Neural cell (in vitro differentiated cells): ENCODE results near the gene JCHAIN. TPM values are rescaled to one million over a fixed set of nuclear protein-coding genes. Genes with fewer than 3 reads are reported as not detected.
"Not testable (repeated sequence)": the region's sequence is repeated elsewhere in the genome, so short reads cannot be mapped to it uniquely, and the experiment has no call there.

Source experiments
- H2AFZ ChIP-seq: fragments of 200-600, 300-800 bp; sonication (generic), shearing (Covaris generic); 2 replicates; pipeline ENCODE4 v1.6.0; 2014; ENCODE audit warnings: low read depth, mild to moderate bottlenecking, antibody characterized with exemption, low read length, moderate library complexity
- H3F3A ChIP-seq: fragments of 200-600 bp; shearing (Covaris generic); 2 replicates; pipeline ENCODE4 v1.6.1; 2016; ENCODE audit warnings: mild to moderate bottlenecking, moderate library complexity, mixed read lengths, antibody characterized with exemption, low read length; ENCODE audit not compliant: insufficient read depth, poor library complexity, severe bottlenecking
- H3K27ac ChIP-seq: fragments of 200-600, 300-800 bp; sonication (generic), shearing (Covaris generic); 2 replicates; pipeline ENCODE4 v1.5.1; 2014; ENCODE audit warnings: mild to moderate bottlenecking, low read length, moderate library complexity
- H3K27me3 ChIP-seq: fragments of 300-800, 200-600 bp; sonication (generic), shearing (Covaris generic); 2 replicates; pipeline ENCODE4 v1.6.0; 2014; ENCODE audit warnings: mild to moderate bottlenecking, low read depth, low read length, moderate library complexity; ENCODE audit not compliant: insufficient read depth
- H3K36me3 ChIP-seq: fragments of 300-800, 200-600 bp; sonication (generic), shearing (Covaris generic); 2 replicates; pipeline ENCODE4 v1.5.1; 2014; ENCODE audit warnings: mild to moderate bottlenecking, antibody characterized with exemption, low read length, moderate library complexity; ENCODE audit not compliant: insufficient read depth
- H3K4me2 ChIP-seq: fragments of 300-800, 200-600 bp; sonication (generic), shearing (Covaris generic); 2 replicates; pipeline ENCODE4 v1.6.0; 2014; ENCODE audit warnings: mild to moderate bottlenecking, low read length
- H3K4me3 ChIP-seq: fragments of 300-800, 200-600 bp; sonication (generic), shearing (Covaris generic); 2 replicates; pipeline ENCODE4 v1.5.1; 2014; ENCODE audit warnings: mild to moderate bottlenecking, low read length, moderate library complexity
- H3K79me2 ChIP-seq: fragments of 200-600 bp; shearing (Covaris generic); replicated peaks from 2 replicates; pipeline ENCODE4 v1.6.0; 2014; ENCODE audit warnings: mild to moderate bottlenecking, low read length, moderate library complexity; ENCODE audit not compliant: insufficient read depth
- H3K9ac ChIP-seq: fragments of 300-800, 200-600 bp; sonication (generic), shearing (Covaris generic); 2 replicates; pipeline ENCODE4 v1.6.1; 2016; ENCODE audit warnings: mild to moderate bottlenecking, low read length, mixed read lengths
- H3K9me2 ChIP-seq: fragments of 200-600 bp; shearing (Covaris generic); 2 replicates; pipeline ENCODE4 v1.6.1; 2016; ENCODE audit warnings: mild to moderate bottlenecking, low read length, mixed read lengths; ENCODE audit not compliant: insufficient read depth
- H3K9me3 ChIP-seq: fragments of 200-600, 300-800 bp; sonication (generic), shearing (Covaris generic); 2 replicates; pipeline ENCODE4 v1.6.1; 2016; ENCODE audit warnings: mild to moderate bottlenecking, mixed run types, low read length, moderate library complexity, mixed read lengths
- H4K20me1 ChIP-seq: fragments of 200-600 bp; shearing (Covaris generic); 2 replicates; pipeline ENCODE4 v1.6.1; 2016; ENCODE audit warnings: mild to moderate bottlenecking, mixed run types; ENCODE audit not compliant: insufficient read depth
- EP300 ChIP-seq: fragments of 450-650 bp; conservative IDR thresholded peaks from 2 replicates; pipeline ENCODE4 v1.6.1; 2014; ENCODE audit warnings: antibody characterized with exemption, mild to moderate bottlenecking, moderate library complexity; ENCODE audit not compliant: poor library complexity, severe bottlenecking
- EZH2 ChIP-seq: fragments of 200-600, 300-800 bp; shearing (Covaris generic), sonication (generic); IDR thresholded peaks from 2 replicates; pipeline ENCODE4 v1.6.1; 2014; ENCODE audit warnings: antibody characterized with exemption, low read length, borderline replicate concordance, mild to moderate bottlenecking; ENCODE audit not compliant: insufficient read depth, poor library complexity, severe bottlenecking
- MXI1 ChIP-seq: fragments of 450-650 bp; conservative IDR thresholded peaks from 2 replicates; pipeline ENCODE4 v1.6.1; 2014; ENCODE audit warnings: antibody characterized with exemption, mild to moderate bottlenecking; ENCODE audit not compliant: poor library complexity, severe bottlenecking
- POLR2AphosphoS5 ChIP-seq: IDR thresholded peaks from 2 replicates; pipeline ENCODE4 v1.6.1; 2012
- RAD21 ChIP-seq: fragments of 450-650 bp; conservative IDR thresholded peaks from 2 replicates; pipeline ENCODE4 v1.6.1; 2014; ENCODE audit warnings: antibody characterized with exemption, mild to moderate bottlenecking, moderate library complexity
- SMC3 ChIP-seq: fragments of 450-650 bp; conservative IDR thresholded peaks from 2 replicates; pipeline ENCODE4 v1.6.1; 2014; ENCODE audit warnings: antibody characterized with exemption, mild to moderate bottlenecking, moderate library complexity; ENCODE audit not compliant: poor library complexity
- TAF1 ChIP-seq: IDR thresholded peaks from 2 replicates; pipeline ENCODE4 v1.6.1; 2012; ENCODE audit warnings: low read depth
- polyA plus RNA-seq: library from polyadenylated mRNA; depleted of rRNA; stranded (reverse); fragments of >200 nt; gene quantifications from 2 replicates; pipeline ENCODE4 v1.2.3, GENCODE V29; 2014
- TF ChIP-seq, protein P1 (sequence below): IDR thresholded peaks from 2 replicates; pipeline ENCODE4 v1.6.1; 2012; ENCODE audit warnings: borderline replicate concordance
- TF ChIP-seq, protein P2 (sequence below): fragments of 450-650 bp; IDR thresholded peaks from 2 replicates; pipeline ENCODE4 v1.5.1; 2014; ENCODE audit warnings: antibody characterized with exemption, mild to moderate bottlenecking, moderate library complexity; ENCODE audit not compliant: poor library complexity, severe bottlenecking

Gene JCHAIN
- polyA plus RNA-seq, 1 donor from 2014 or later: not detected

DNA sequence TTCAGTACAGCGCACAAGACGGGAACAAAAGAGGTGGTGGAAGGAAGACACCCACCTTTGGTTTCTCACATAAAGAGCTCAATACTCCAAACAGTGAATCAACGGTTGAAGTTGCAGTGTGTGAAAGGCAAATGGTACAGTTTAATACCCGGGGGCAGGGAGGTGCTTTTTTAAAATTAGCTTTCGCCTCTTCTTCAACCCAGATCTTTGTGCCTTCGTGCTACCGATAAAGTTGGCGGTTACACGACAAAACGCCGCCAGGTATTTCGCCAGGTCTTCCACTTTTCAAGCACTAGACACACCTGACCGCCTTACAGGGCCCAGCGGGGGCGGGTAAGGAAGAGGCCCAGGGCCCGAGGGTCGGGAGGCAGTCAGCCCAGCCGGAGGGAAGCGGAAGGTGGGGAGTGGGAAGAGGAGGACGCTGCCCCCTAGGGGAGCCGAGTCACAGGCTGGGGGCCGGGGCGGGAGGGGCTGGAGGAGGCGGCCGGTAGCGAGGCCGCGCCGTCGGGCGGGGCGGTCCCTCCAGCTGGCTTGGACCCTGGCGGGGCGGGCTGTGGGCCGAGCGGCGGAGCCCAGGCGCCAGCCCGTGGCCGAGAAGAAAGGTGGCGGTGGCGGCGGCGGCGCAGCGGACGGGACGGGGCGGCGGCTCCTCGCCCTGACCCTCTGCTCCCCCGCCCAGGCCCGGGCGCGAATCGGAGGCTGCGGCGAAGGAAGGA lies 38.1 kb upstream of the JCHAIN start:
- H3K36me3 ChIP-seq: no peaks in the 10 kb centered on the region
- peak overlapping the region; percentile 89 for H3K4me2 ChIP-seq
- no peaks in the 10 kb centered on the region for H3K9me3 ChIP-seq
- H3K9me2 ChIP-seq: no peaks in the 10 kb centered on the region
- peak overlapping the region; percentile 96 for H3K4me3 ChIP-seq
- H3K79me2 ChIP-seq: peaks cover 29% of the 10 kb centered on the region
- peak overlapping the region; percentile 89 for H2AFZ ChIP-seq
- no peaks in the 10 kb centered on the region for H3F3A ChIP-seq
- no peaks in the 10 kb centered on the region for H4K20me1 ChIP-seq
- H3K27ac ChIP-seq: peak overlapping the region; percentile 97
- H3K27me3 ChIP-seq: no peaks in the 10 kb centered on the region
- no peak for TF ChIP-seq SMC3
- TF ChIP-seq EP300: no peak
- TF ChIP-seq MXI1: no peak
- TF ChIP-seq POLR2AphosphoS5: peak; percentile 69
- no peak for TF ChIP-seq RAD21
- TF ChIP-seq EZH2: no peak
- no peak for TF ChIP-seq TAF1
- TF ChIP-seq, protein P1, sequence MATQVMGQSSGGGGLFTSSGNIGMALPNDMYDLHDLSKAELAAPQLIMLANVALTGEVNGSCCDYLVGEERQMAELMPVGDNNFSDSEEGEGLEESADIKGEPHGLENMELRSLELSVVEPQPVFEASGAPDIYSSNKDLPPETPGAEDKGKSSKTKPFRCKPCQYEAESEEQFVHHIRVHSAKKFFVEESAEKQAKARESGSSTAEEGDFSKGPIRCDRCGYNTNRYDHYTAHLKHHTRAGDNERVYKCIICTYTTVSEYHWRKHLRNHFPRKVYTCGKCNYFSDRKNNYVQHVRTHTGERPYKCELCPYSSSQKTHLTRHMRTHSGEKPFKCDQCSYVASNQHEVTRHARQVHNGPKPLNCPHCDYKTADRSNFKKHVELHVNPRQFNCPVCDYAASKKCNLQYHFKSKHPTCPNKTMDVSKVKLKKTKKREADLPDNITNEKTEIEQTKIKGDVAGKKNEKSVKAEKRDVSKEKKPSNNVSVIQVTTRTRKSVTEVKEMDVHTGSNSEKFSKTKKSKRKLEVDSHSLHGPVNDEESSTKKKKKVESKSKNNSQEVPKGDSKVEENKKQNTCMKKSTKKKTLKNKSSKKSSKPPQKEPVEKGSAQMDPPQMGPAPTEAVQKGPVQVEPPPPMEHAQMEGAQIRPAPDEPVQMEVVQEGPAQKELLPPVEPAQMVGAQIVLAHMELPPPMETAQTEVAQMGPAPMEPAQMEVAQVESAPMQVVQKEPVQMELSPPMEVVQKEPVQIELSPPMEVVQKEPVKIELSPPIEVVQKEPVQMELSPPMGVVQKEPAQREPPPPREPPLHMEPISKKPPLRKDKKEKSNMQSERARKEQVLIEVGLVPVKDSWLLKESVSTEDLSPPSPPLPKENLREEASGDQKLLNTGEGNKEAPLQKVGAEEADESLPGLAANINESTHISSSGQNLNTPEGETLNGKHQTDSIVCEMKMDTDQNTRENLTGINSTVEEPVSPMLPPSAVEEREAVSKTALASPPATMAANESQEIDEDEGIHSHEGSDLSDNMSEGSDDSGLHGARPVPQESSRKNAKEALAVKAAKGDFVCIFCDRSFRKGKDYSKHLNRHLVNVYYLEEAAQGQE: peak; percentile 74
- TF ChIP-seq, protein P2, sequence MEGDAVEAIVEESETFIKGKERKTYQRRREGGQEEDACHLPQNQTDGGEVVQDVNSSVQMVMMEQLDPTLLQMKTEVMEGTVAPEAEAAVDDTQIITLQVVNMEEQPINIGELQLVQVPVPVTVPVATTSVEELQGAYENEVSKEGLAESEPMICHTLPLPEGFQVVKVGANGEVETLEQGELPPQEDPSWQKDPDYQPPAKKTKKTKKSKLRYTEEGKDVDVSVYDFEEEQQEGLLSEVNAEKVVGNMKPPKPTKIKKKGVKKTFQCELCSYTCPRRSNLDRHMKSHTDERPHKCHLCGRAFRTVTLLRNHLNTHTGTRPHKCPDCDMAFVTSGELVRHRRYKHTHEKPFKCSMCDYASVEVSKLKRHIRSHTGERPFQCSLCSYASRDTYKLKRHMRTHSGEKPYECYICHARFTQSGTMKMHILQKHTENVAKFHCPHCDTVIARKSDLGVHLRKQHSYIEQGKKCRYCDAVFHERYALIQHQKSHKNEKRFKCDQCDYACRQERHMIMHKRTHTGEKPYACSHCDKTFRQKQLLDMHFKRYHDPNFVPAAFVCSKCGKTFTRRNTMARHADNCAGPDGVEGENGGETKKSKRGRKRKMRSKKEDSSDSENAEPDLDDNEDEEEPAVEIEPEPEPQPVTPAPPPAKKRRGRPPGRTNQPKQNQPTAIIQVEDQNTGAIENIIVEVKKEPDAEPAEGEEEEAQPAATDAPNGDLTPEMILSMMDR: peak; percentile 43
- H3K9ac ChIP-seq: peak overlapping the region; percentile 95

DNA sequence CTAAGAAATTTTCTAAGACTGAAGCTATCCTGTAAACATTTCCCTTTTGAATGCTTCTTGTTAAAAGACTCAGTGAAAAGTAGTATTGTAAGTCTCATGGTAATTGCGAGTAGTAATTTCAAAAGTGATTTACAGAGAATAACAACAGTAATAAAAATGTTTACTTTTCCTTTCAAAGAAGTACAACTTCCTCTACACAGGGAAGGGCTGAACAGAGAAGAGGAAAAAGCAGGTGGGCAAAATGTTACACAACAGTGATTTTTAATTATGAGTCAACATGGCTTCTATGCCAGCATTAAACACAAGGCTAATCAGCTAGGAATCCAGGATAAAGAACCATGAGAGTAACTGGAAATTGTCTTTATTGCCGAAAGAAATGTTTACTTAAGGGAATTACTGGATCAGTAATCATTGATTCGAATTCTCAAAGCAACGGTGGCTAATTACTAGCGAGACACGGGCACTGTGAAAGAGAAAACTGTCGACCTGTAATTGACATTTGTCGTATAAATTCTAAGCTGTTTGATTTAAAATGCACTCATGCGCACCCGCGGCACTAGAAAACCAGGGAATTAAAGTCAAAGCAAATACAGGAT lies 37.4 kb upstream of the JCHAIN start:
- peak overlapping the region; percentile 95 for H3K9ac ChIP-seq
- H2AFZ ChIP-seq: peak overlapping the region; percentile 89
- peak overlapping the region; percentile 96 for H3K4me3 ChIP-seq
- H3K36me3 ChIP-seq: no peaks in the 10 kb centered on the region
- H3K4me2 ChIP-seq: peak overlapping the region; percentile 89
- no peaks in the 10 kb centered on the region for H3F3A ChIP-seq
- no peak for TF ChIP-seq MXI1
- peak; percentile 60 for TF ChIP-seq TAF1
- peak; percentile 23 for TF ChIP-seq EP300
- TF ChIP-seq SMC3: no peak
- TF ChIP-seq, protein P1: no peak
- H3K9me3 ChIP-seq: no peaks in the 10 kb centered on the region
- H3K9me2 ChIP-seq: no peaks in the 10 kb centered on the region
- H4K20me1 ChIP-seq: no peaks in the 10 kb centered on the region
- peak overlapping the region; percentile 97 for H3K27ac ChIP-seq
- H3K27me3 ChIP-seq: no peaks in the 10 kb centered on the region
- H3K79me2 ChIP-seq: peaks cover 23% of the 10 kb centered on the region

DNA sequence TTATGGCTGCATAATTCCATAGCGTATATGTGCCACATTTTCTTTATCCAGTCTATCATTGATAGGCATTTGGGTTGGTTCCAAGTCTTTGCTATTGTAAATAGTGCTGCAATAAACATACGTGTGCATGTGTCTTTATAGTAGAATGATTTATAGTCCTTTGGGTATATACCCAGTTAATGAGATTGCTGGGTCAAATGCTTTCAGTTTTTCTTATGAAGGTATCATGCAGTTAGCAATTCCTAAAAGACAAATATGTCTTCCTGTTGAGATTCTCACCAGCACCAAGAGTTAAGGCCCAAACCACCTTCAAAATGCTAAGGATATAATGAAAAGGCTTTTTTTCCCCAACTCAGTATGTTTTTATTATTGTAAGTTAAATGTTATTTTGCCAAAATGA lies 36.3 kb upstream of the JCHAIN start:
- not testable (repeated sequence) for H3K27me3 ChIP-seq, H3K4me3 ChIP-seq, H3K9me3 ChIP-seq, H3K36me3 ChIP-seq, H3K27ac ChIP-seq, H2AFZ ChIP-seq, H3K9ac ChIP-seq, H3K9me2 ChIP-seq, H3K4me2 ChIP-seq, H4K20me1 ChIP-seq, H3F3A ChIP-seq
- H3K79me2 ChIP-seq: peaks cover 12% of the 10 kb centered on the region
